Keratinocyte (primary cell): ENCODE measurements around the gene PSG2.
"Not testable (repeated sequence)": the region's sequence is repeated elsewhere in the genome, so short reads cannot be mapped to it uniquely, and the experiment has no call there.

Experiments
- EZH2 ChIP-seq: IDR thresholded peaks from one replicate; pipeline ENCODE4 v1.6.1; 2012; ENCODE audit warnings: inconsistent platforms, mild to moderate bottlenecking, low read length, moderate library complexity
- TF ChIP-seq, protein P1 (sequence below), 3 experiments: IDR thresholded peaks in 1 of 3; conservative IDR thresholded peaks in 1 of 3; optimal IDR thresholded peaks in 1 of 3; 2 replicates in 2 of 3; 3 replicates in 1 of 3; pipeline versions ENCODE3 to v1.5.1; 2011; ENCODE audit warnings: low read length in 3 of 3, mild to moderate bottlenecking in 3 of 3, moderate library complexity in 2 of 3, control low read depth in 1 of 3, inconsistent platforms in 1 of 3; ENCODE audit not compliant: insufficient read depth in 2 of 3; ENCODE audit errors: extremely low read depth in 1 of 3

DNA sequence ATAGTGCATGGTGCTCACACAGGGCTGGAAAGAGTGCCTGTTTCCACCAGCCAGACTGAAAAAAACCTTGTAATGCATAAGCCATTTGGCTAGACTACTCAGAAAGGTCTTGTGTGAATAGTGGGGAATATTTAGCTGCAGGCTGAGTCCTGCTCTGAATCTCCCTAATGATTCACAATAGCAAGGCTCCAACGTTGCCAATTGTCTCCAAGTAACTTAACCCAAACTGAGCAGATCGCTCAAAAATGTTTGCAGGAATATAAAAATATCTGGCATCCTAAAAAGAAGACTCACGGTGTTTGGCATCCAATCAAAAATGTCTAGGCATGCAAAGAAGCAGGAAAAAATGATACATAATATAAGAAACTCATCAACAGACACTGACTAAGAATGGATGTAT is 44.8 kb upstream of the PSG2 start:
- TF ChIP-seq EZH2 = not testable (repeated sequence)
- TF ChIP-seq, protein P1, sequence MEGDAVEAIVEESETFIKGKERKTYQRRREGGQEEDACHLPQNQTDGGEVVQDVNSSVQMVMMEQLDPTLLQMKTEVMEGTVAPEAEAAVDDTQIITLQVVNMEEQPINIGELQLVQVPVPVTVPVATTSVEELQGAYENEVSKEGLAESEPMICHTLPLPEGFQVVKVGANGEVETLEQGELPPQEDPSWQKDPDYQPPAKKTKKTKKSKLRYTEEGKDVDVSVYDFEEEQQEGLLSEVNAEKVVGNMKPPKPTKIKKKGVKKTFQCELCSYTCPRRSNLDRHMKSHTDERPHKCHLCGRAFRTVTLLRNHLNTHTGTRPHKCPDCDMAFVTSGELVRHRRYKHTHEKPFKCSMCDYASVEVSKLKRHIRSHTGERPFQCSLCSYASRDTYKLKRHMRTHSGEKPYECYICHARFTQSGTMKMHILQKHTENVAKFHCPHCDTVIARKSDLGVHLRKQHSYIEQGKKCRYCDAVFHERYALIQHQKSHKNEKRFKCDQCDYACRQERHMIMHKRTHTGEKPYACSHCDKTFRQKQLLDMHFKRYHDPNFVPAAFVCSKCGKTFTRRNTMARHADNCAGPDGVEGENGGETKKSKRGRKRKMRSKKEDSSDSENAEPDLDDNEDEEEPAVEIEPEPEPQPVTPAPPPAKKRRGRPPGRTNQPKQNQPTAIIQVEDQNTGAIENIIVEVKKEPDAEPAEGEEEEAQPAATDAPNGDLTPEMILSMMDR (optimal IDR thresholded peaks at IDR 0.05 in 1 of 3, IDR thresholded peaks at IDR 0.05 in 1 of 3, conservative IDR thresholded peaks at IDR 0.05 in 1 of 3; ENCODE audit: extremely low read depth in 1 of 3, insufficient read depth in 2 of 3, low read length in 3 of 3) = not testable (repeated sequence)
